GM19438 (cell line): ENCODE measurements around the gene PLPP1.

Experiments used
- ATAC-seq: cut with Tn5 transposase; IDR thresholded peaks from one replicate; pipeline ENCODE4 v1.9.1; 2021; ENCODE audit warnings: low read depth; ENCODE audit not compliant: unreplicated experiment

Gene PLPP1

DNA sequence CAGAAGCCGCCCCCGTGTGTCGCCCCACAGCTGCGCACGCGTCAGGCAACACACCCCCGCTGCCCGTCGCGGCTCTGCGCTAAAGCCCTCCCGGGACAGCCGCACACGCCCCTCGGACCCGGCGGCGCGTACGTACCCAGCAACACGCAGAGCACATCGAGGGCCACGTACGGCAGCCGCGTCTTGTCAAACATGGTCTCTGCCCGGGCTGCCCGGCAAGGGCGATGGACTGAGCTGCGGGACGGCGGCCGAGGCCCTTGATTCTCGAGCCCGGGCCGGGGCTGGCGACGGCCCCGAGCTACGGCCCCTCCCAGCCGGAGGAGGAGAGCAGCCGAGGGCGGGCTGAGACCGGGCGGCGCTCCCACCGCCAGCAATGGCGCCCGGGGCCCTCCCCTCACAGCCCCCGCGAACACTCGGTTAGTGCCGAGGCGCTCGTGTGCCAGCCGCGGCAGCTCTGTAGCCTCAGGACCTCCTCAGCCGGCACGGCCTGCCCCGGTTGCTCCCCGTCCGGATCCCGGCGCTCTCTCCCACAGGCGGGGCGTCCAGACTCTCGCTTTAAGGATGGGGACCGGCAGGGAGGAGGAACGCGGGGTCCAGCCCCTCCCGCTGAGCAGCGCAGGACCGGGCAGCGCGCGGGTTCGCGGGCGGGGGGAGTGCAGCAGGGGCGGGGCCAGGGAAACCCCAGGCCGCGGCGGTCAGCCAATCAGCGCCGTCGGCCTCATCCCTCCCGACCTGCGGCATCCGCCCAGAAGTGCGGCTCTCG lies at the start of gene PLPP1:
TSS of gene PLPP1 (minus strand) at position 529 of the 763 bp plus-strand sequence. CDS start at position 194, 335 bp downstream.
- ATAC-seq = peak; percentile 80

DNA sequence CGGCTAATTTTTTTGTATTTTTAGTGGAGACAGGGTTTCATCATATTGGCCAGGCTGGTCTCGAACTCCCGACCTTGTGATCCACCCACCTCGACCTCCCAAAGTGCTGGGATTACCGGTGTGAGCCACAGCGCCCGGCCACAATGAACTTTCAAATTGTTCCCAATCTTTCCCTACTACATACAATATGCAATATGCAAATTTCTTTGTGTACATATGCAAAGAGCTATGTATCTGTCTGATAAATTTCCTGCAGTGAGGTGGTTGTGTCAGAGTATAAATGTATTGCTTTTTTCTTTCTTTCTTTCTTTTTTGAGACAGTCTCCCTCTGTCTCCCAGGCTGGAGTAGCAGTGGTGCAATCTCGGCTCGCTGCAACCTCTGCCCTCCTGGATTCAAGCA lies 48.8 kb upstream of the PLPP1 start:
- ATAC-seq = no peak

DNA sequence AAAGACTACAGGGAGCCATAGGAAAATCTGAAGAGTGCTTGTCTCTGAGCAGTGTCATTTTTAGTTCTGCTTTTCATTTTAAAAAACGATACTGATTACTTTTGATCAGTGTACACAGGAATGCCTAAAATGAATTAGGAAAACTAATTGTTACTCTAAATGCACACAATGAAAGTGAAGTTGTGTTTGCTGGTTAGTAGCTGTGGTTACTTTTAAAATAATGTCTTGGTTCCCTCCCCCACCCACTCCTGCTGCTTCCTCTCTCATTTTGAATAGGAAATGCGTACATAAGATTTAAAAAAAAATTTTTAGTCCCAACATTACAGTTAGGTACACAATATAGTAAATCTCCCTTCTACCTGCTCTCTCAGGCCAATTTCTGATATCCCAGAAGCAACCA lies 47.5 kb upstream of the PLPP1 start:
- ATAC-seq = no peak

DNA sequence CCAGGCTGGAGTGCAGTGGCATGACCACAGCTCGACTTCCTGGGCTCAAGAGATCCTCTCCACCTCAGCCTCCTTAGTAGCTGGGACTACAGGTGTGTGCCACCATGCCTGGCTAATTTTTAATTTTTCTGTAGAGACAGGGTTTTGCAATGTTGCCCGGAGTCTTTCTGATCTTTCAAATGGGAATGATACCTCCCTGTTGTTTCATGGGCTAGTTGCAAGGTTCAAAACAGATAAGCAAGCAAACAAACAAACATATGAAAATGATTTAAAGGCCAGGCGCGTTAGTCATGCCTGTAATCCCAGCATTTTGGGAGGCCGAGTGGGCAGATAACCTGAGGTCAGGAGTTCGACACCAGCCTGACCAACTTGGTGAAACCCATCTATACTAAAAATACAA lies 45.3 kb upstream of the PLPP1 start:
- no peak for ATAC-seq

DNA sequence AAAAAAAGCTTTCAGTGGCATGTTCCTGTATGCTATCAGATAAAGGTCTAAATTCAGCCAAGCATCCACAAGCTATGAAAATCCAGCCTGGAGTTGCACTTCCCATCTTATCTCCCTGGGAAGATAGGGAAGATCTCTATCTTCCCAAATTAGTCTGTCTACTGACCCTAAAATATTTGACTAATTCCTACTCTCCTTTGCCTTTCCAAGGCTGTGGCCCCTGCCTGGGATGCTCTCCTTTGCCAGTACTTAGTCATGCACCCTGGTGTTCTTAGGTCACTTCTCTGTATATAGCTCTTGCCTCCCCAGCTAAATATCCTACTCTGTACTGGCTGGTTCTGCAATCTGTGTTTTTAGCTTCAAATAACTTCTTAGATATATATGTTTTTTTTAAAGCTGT lies 44.0 kb upstream of the PLPP1 start:
- no peak for ATAC-seq

DNA sequence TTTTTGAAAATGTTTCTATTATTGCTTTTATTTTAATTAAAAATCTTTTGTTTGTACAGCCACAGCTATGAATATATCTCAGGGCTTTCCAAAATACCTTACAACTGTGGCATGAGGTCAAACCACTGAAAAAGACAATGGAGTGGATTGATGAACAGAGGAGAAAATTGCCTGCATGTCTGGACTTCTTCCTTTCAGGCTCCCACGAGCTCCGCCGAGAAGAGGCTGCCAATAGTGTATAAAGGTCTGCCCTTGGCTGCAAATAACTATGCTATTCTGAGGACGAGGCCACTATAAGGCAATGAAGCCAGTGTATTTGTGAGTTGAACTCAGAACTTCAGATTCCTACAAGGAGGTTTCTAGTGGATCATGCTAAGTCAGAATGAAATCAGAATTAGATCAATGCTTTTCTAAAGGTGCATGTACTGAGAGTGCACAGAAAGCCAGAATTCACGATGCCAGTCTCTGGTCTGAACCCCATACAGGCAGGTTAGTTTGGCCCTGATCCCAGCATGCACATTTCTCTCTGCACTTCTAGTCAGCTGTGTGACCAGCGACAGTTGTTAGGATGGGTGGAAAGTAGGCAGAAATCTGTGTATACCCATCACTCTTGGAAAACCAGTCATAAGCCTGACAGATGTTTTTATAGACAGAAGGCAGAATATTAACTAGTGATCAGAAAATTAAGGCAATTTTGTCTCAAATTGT lies 42.7 kb upstream of the PLPP1 start:
- no peak for ATAC-seq

DNA sequence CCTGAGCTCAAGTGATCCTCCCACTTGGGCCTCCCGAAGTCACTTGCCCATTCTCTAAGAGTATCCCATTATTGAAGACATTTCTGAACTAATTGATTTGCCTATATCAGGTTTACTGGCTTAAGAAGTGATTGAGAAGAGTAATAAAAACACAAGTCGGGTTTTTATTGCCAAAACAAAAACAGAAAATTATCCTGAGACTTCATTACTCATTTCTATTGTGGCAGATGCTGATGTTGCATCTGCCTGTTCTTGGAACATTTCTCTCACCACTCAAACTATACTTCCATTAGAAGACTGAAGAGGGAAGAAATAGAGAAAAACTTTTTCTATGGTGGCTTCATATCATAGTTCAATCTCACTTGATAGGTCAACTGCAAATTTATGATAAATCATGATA lies 41.9 kb upstream of the PLPP1 start:
- ATAC-seq = no peak

DNA sequence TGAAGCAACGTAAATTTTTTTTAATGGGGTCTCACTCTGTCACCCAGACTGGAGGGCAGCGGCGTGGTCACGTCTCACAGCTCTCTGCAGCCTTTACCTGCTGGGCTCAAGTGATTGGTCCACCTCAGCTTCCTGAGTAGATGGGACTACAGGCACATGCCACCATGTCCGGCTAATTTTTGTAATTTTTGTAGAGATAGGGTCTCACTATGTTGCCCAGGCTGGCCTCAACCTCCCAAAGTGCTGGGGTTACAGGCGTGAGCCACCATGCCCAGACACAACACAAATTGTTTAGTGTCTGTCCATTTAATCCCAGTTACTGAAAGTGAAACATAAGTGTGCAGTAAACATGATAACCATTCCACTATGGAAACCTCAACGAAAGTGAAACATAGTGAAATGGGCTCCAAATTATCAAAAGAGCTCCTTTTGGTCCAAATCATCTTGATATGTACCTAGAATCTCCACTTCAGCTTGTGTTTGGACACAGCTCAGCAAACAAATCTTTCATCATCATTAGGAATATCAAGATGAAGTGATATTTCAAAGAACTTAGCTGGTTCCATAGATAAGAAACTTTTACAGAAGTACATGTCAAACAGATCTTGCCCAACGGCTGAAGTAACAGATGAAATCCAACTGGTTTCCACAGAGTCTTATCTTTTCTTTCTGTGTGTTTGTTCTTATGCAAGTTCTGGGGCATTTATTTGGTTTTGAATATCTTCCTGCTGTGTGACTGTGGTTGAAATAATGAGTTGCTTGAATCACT lies 41.2 kb upstream of the PLPP1 start:
- no peak for ATAC-seq

DNA sequence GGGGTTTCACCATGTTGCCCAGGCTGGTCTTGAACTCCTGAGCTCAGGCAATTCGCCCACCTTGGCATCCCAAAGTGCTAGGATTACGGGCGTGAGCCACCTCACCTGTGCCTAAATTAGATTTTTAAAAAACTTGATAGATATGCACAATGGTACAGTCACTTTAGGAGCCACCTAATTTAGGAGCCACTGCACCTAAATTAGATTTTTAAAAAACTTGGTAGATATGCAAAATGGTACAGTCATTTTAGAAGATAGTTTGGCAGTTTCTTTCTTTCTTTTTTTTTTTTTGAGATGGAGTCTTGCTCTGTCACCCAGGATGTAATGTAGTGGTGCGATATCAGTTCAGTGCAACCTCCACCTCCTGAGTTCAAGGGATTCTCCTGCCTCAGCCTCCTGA lies 37.8 kb upstream of the PLPP1 start:
- no peak for ATAC-seq

DNA sequence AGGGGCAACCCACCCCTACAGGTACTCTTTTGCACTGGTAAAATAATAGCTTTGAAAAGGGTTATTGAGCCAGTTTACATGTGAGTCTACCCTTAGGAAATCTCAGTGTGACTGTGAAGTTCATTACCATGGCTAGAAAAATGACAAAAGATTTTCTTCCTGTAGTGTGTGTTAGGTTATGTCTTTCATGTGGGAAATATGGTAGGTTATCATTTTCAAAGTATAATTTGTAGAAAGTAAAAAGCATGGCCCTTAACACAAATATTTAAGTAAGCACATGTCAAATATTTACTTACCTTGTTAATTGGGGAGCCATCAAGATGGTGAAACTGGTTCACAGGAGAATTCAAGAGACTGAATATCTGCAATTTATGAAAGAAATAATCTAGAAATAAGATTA lies 37.3 kb upstream of the PLPP1 start:
- ATAC-seq = no peak

DNA sequence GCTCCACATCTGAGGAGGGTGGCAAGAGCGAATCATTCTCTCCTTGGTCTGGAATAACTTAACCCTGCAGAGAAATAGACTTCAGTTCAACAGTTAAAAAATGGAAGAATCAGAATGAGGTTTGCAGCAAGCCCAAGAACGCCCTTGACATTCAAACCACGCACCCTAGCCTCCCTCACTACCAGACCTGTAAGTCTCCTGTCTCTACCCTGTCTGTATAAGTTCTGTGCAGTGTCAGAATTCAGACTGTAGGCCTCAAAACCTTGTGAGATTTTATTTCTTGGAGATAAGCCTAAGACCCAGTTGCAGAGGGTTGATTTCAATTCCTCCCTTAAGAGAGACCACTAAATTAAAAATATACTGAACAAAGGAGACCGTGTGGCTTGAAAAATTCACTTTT lies 35.8 kb upstream of the PLPP1 start:
- ATAC-seq = no peak

DNA sequence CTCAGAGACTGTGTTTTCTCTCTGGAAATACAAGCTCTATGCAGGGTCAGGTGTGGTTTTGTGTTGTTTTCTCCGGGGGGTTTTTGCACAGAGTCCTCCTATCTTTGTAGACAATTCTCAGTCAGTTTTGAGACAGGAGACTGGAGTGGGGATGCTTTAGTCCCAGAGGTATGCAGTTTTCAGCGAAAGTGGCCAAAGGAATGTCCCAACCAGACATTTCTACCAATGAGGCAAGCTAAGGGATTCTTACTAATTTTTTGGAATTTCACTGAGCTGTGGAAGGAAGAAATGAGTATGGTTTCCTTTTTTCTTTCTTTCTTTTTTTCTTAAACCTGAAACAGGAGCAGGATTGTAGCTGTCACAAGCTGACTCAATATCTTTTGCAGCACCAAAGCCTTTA lies 35.3 kb upstream of the PLPP1 start:
- ATAC-seq = no peak

DNA sequence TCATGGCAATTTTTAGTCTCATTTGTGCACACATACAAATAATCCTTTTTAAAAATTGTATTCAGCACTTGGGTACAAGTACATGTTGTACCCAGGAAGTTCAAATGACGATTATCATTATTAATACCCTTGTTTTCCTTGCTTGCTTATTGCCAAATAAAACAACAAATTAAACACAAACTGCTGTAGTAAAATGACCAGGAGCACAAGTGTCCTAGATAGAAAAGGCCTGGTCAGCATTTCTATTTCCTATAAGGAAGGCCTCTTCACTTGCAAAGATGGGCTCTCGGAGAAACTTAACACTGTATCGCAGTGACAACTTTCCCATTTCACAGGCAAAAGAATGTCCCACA lies 34.7 kb upstream of the PLPP1 start:
- ATAC-seq = no peak

DNA sequence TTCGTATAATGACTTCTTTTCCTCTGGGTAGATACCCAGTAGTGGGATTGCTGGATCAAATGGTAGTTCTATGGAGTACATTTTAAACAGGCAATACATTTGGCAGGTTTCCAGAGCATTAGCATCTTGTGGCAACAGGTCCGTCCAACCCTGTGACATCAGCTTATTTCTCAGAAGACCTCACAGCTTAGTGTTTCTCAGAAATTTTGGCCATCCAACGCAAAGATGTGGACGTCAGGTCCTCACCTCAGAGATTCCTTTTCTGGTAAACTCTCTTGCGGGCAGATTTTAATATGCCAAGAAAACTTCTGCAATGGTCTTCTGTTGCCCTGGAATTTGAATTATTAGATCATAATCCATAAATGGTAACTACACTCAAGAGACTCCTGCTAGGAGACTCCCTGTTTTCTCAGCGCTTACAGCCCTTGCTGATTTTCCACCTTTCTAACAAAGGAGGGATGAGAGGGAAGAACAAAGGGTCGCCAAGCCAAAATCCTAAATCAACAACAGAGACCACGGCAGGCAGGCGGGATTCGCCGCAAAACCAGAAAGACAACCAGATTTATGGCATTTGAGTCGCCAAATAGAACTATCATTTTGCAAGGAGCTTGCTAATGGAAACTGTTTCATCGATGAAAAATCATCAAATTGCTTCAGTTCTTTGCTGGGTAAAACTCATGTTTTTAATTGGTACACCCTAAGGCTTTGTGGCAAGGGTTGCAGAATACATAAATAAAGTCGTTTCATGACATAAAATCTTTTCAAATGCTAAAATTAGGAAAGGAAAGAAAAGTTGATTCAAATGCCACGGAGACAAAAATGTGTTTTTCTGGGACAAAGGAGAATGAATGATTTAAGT lies 34.1 kb upstream of the PLPP1 start:
- no peak for ATAC-seq

DNA sequence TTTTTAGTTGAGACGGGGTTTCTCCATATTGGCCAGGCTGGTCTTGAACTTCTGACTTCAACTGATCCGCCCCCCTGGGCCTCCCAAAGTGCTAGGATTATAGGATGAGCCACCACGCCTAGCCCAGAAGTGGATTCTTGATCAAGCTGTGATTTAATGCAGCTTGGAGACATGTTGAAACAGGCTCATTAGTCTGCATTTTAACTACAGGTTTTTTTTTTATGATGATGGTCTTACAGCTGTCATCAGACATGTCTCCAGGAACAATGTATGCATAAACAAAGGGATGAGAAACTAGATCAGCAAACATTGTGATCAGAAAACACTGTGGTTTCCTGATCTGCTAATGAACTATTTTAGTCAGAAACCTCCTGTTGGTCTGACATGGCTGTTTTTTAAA lies 30.0 kb upstream of the PLPP1 start:
- no peak for ATAC-seq

DNA sequence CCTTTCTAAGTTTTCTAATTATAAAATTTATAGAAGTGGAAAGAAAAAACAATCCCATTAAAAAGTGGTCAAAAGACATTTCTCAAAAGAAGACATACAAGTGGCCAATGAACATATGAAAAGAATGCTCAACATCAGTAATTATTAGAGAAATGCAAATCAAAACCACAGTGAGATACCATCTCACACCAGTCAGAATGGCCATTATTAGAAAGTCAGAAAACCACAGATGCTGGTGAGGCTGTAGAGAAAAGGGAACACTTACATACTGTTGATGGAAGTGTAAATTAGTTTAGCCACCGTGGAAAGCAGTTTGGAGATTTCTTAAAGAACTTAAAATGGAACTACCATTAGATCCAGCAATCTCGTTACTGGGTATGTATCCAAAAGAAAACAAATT lies 23.7 kb upstream of the PLPP1 start:
- no peak for ATAC-seq

DNA sequence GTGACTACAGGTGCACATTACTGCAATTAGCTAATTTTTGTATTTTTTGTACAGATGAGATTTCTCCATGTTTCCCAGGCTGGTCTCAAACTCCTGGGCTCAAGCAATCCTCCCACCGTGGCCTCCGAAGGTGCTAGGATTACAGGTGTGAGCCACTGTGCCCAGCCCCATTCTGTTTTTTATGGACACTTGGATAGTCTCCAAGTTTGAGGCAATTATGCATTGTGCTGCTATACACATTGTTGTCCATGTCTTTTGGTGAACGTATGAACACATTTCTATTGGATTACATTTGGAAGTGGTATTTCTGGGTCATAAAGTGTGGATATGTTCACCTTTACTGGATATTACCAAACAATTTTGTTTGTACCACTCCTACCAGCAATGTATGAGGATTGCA lies 22.4 kb upstream of the PLPP1 start:
- no peak for ATAC-seq

DNA sequence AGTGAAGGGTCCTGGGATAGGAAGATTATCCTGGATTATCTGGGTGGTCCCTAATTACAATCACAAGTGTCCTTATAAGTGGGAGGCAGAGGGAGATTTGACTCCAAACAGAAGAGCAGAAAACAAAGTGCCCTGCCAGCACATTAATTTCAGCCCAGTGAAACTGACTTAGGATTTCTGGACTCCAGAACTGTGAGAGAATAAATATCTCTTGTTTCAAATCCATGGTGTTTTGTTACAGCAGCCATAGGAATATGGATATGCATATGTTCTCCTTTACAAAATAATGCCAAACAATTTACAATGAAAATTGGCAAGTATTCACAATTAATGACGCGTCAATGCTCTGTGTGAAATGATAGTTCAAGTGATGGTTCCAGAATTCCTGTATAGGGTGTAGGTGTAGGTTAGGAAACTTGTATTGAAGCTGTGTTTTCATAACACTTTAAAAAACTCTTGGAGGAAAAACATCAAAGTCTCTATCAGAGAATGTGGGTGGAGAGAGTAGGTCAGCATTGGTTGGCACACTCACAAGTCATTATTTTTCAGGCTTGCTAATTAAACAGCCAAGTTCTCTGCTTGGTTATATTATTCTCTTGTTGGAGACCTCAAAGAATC lies 19.9 kb upstream of the PLPP1 start:
- no peak for ATAC-seq

DNA sequence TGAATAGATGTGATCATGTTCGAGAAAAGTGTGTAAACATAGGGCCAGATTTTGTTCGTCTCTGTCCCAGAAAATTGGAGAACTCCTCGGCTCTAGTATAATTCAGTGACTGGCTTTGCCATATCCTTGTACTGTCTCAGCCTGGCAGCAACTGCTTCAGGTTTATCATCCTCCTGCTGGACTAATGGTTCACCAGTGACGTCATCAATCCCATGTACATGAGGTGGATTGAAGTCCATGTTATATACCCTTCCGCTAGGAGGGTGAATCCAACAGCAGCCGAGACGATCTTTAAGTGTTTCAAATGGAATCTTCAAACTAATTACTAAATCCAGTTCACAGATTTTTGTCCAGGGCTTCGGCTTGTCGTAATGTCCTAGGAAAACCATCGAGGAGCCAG lies 17.1 kb upstream of the PLPP1 start:
- ATAC-seq = no peak

DNA sequence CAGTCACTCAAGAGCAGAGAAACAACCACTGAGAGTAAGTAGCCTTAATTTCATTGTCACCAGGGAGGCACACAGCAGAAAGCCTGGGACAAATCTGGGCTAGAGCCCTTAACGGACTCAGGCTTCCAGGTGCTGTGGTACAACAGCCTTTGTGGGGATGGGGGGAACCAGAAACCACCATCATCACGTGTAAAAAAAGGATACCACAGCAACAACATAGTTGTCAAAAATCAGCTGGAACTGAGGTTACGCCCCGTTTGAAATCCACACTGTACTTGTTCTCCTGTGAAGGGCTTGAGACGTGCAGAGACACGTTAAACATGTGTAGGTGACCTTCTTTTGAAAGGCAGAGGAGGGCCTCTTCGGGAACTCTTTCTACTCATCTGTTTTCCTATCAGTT lies 16.6 kb upstream of the PLPP1 start:
- ATAC-seq = no peak
